ENCODE data around the gene RMRP. TPM values are rescaled to one million over a fixed set of nuclear protein-coding genes. Genes with fewer than 3 reads are reported as not detected.

RMRP gene
- total and polyA plus RNA-seq, 2 experiments from 2014 or later, result 3,174 TPM; not detected in 1

- Histone ChIP-seq H4K20me1 (ENCODE audit: insufficient read depth, poor library complexity, severe bottlenecking) (no peaks in the 10 kb centered on the region), H3K27me3 (no peaks in the 10 kb centered on the region), H3K27ac (no peak overlapping the region), H3K9me2 (replicated peaks; ENCODE audit: insufficient read depth) (no peaks in the 10 kb centered on the region), H3K4me2 (no peak overlapping the region), H3K9me3 (ENCODE audit: low read depth) (no peaks in the 10 kb centered on the region), H3K36me3 (replicated peaks; ENCODE audit: insufficient read depth, low read depth) (no peaks in the 10 kb centered on the region), H3K4me3 (no peak overlapping the region), H3K4me1 (ENCODE audit: insufficient read depth) (peaks cover 16% of the 10 kb centered on the region), H2AFZ (no peak overlapping the region), H3K79me2 (peaks cover 3% of the 10 kb centered on the region)
- TF ChIP-seq CTCF (IDR thresholded peaks at IDR 0.05; ENCODE audit: poor library complexity) (no peak), EZH2 (IDR thresholded peaks at IDR 0.05; ENCODE audit: borderline replicate concordance) (no peak), EZH2phosphoT487 (IDR thresholded peaks at IDR 0.05; ENCODE audit: low read depth, severe bottlenecking, unreplicated experiment) (no peak)
- 76% methylated on average over 11 of the region's 11 CpGs for WGBS (ENCODE audit: low lambda C conversion rate, missing lambda C conversion rate)
- DNase-seq (ENCODE audit: low spot score), result no peak
Measured at GRCh38 chr9:35686222-35687203, 28.7 kb upstream of the RMRP start.

- Histone ChIP-seq H3K4me1 (ENCODE audit: insufficient read depth) (peaks cover 13% of the 10 kb centered on the region), H3K79me2 (peaks cover 3% of the 10 kb centered on the region), H3K27ac (no peak overlapping the region), H3K27me3 (no peaks in the 10 kb centered on the region), H3K9me2 (replicated peaks; ENCODE audit: insufficient read depth) (no peaks in the 10 kb centered on the region), H3K36me3 (replicated peaks; ENCODE audit: insufficient read depth, low read depth) (no peaks in the 10 kb centered on the region), H2AFZ (no peak overlapping the region), H3K4me2 (no peak overlapping the region), H4K20me1 (ENCODE audit: insufficient read depth, poor library complexity, severe bottlenecking) (no peaks in the 10 kb centered on the region), H3K4me3 (no peak overlapping the region), H3K9me3 (ENCODE audit: low read depth) (no peaks in the 10 kb centered on the region)
- WGBS (ENCODE audit: low lambda C conversion rate, missing lambda C conversion rate), result 93% methylated on average over 13 of the region's 13 CpGs
- DNase-seq (ENCODE audit: low spot score), result no peak
- TF ChIP-seq EZH2 (IDR thresholded peaks at IDR 0.05; ENCODE audit: borderline replicate concordance) (no peak), CTCF (IDR thresholded peaks at IDR 0.05; ENCODE audit: poor library complexity) (no peak), EZH2phosphoT487 (IDR thresholded peaks at IDR 0.05; ENCODE audit: low read depth, severe bottlenecking, unreplicated experiment) (no peak)
Measured at GRCh38 chr9:35685506-35685905, 27.7 kb upstream of the RMRP start.

- no peak for DNase-seq (ENCODE audit: low spot score)
- Histone ChIP-seq H3K9me3 (ENCODE audit: low read depth) (no peaks in the 10 kb centered on the region), H3K4me1 (ENCODE audit: insufficient read depth) (peaks cover 13% of the 10 kb centered on the region), H3K27ac (no peak overlapping the region), H3K4me2 (no peak overlapping the region), H3K79me2 (peaks cover 3% of the 10 kb centered on the region), H2AFZ (no peak overlapping the region), H4K20me1 (ENCODE audit: insufficient read depth, poor library complexity, severe bottlenecking) (no peaks in the 10 kb centered on the region), H3K9me2 (replicated peaks; ENCODE audit: insufficient read depth) (no peaks in the 10 kb centered on the region), H3K4me3 (no peak overlapping the region), H3K27me3 (no peaks in the 10 kb centered on the region), H3K36me3 (replicated peaks; ENCODE audit: insufficient read depth, low read depth) (no peaks in the 10 kb centered on the region)
- 97% methylated on average over 10 of the region's 10 CpGs for WGBS (ENCODE audit: low lambda C conversion rate, missing lambda C conversion rate)
- TF ChIP-seq EZH2 (IDR thresholded peaks at IDR 0.05; ENCODE audit: borderline replicate concordance), result no peak
- no peak for TF ChIP-seq CTCF (IDR thresholded peaks at IDR 0.05; ENCODE audit: poor library complexity)
- no peak for TF ChIP-seq EZH2phosphoT487 (IDR thresholded peaks at IDR 0.05; ENCODE audit: low read depth, severe bottlenecking, unreplicated experiment)
Measured at GRCh38 chr9:35684921-35685320, 27.1 kb upstream of the RMRP start.
